Mucosa of descending colon (tissue), 3 donors: ENCODE results near the gene SETX. TPM values are rescaled to one million over a fixed set of nuclear protein-coding genes. Genes with fewer than 3 reads are reported as not detected.
"Not testable (repeated sequence)": the region's sequence is repeated elsewhere in the genome, so short reads cannot be mapped to it uniquely, and the experiment has no call there.

Experiments used
- ATAC-seq: fragments of 200-7000 bp; cut with Tn5 transposase; one replicate; pipeline ENCODE4 v1.9.1; 2020; ENCODE audit warnings: mild to moderate bottlenecking, moderate library complexity
- DNase-seq, 3 donors: peaks; one replicate each; pipeline ENCODE4 v3.0.0-alpha.2; 2020
- H3K36me3 ChIP-seq: fragments of 200-600 bp; one replicate; pipeline ENCODE4 v1.8.0; 2021; ENCODE audit warnings: low read depth, mild to moderate bottlenecking
- H3K4me1 ChIP-seq: fragments of 200-600 bp; one replicate; pipeline ENCODE4 v1.8.0; 2021; ENCODE audit warnings: low read depth, mild to moderate bottlenecking
- H3K4me3 ChIP-seq: fragments of 200-600 bp; one replicate; pipeline ENCODE4 v1.8.0; 2021; ENCODE audit warnings: mild to moderate bottlenecking
- H3K9me3 ChIP-seq: fragments of 200-600 bp; one replicate; pipeline ENCODE4 v1.8.0; 2021; ENCODE audit warnings: mild to moderate bottlenecking
- intact Hi-C, 2 donors: fragments of 100-400 bp; cut with DNase I in 1 of 2; cut with micrococcal nuclease in 1 of 2; formaldehyde crosslinking; loops; one replicate each; pipeline versions ENCODE4 v1.11.0 to v1.11.1; 2022; cut with DNase I, micrococcal nuclease
- total RNA-seq, 3 donors: library from RNA; stranded (reverse); fragmentation: NEBNext Ultra II Directional in 2 of 3; extraction: Animal tissue kit (Norgen Biotek cat#: 25700) in 2 of 3; gene quantifications; one replicate each; pipeline versions ENCODE4 v1.2.1 to v1.2.4, GENCODE V29; 2021 to 2023
- TF ChIP-seq, protein P1 (sequence below): fragments of 200-600 bp; IDR thresholded peaks from one replicate; pipeline ENCODE4 v1.8.0; 2022; ENCODE audit warnings: antibody characterized with exemption, mild to moderate bottlenecking
- donor health status: DM: no; HTN: no; CAD: no; lungs with moderate emphysema.
- donor health status: DM: no; HTN: no; CAD: no.
- donor health status: DM: no; HTN: yes; CAD: no.

Gene SETX
- total RNA-seq, 3 donors from 2014 or later: 35.4 to 54.2 (median 38.7) TPM

- H3K4me1 ChIP-seq: no peaks in the 10 kb centered on the region
- TF ChIP-seq, protein P1, sequence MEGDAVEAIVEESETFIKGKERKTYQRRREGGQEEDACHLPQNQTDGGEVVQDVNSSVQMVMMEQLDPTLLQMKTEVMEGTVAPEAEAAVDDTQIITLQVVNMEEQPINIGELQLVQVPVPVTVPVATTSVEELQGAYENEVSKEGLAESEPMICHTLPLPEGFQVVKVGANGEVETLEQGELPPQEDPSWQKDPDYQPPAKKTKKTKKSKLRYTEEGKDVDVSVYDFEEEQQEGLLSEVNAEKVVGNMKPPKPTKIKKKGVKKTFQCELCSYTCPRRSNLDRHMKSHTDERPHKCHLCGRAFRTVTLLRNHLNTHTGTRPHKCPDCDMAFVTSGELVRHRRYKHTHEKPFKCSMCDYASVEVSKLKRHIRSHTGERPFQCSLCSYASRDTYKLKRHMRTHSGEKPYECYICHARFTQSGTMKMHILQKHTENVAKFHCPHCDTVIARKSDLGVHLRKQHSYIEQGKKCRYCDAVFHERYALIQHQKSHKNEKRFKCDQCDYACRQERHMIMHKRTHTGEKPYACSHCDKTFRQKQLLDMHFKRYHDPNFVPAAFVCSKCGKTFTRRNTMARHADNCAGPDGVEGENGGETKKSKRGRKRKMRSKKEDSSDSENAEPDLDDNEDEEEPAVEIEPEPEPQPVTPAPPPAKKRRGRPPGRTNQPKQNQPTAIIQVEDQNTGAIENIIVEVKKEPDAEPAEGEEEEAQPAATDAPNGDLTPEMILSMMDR: no peak
- intact Hi-C loops: no loop called here
- no peaks in the 10 kb centered on the region for H3K9me3 ChIP-seq
- ATAC-seq (no peak), DNase-seq (no peak)
- no peak overlapping the region for H3K4me3 ChIP-seq
- peaks cover 21% of the 10 kb centered on the region for H3K36me3 ChIP-seq
Measured at GRCh38 chr9:132274861-132275260, 79.9 kb downstream of the SETX start.

DNA sequence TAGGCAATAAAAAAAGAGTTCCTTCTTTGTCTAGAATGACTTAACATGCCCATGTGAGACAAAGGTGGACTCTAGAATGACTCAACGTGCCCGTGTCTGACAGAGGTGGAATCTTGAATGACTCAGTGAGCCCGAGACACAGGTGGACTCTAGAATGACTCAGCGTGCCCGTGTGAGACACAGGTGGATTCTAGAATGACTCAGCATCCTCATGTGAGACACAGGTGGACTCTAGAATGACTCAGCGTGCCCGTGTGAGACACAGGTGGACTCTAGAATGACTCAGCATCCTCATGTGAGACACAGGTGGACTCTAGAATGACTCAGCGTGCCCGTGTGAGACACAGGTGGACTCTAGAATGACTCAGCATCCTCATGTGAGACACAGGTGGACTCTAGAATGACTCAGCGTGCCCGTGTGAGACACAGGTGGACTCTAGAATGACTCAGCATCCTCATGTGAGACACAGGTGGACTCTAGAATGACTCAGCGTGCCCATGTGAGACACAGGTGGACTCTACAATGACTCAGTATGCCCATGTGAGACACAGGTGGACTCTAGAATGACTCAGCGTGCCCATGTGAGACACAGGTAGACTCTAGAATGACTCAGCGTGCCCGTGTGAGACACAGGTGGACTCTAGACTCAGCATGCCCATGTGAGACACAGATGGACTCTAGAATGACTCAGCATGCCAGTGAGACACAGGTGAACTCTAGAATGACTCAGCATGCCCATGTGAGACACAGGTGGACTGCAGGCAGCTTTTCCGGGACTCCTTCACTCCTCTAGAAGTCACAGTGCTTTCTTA, 84.9 kb downstream of the SETX start:
- ATAC-seq: peak; percentile 48
- intact Hi-C loops, H3K4me3 ChIP-seq, H3K4me1 ChIP-seq, DNase-seq, H3K9me3 ChIP-seq: not testable (repeated sequence)
- H3K36me3 ChIP-seq: peaks cover 12% of the 10 kb centered on the region

- H3K36me3 ChIP-seq: peaks cover 7% of the 10 kb centered on the region
Measured at GRCh38 chr9:132268725-132269352, 85.9 kb downstream of the SETX start.

DNA sequence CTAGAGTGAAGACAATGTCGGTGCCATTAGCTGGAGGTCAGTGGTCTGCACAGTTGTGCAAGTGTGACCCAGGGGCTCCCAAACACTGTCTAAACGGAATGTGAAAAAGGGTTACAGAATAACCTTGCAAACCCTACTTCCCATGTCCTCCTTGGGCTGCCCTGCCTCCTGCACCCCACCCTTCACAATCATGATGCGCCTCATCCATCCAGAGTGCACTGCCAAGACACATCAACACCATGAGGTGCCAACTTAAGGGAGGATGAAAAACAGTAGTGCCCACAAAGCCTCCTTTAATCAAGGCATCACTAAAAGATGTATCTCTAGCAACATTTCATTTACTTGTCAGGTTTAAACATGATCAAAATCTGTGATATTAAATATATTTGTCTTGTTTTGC, 87.1 kb downstream of the SETX start:
- ATAC-seq (no peak), DNase-seq (no peak)
- TF ChIP-seq, protein P1: no peak
- intact Hi-C loops: no loop called here
- peaks cover 5% of the 10 kb centered on the region for H3K36me3 ChIP-seq
- H3K4me3 ChIP-seq: no peak overlapping the region
- H3K9me3 ChIP-seq: no peaks in the 10 kb centered on the region
- H3K4me1 ChIP-seq: no peaks in the 10 kb centered on the region

More at GRCh38 chr9:132268725-132269352, 85.9 kb downstream of the SETX start:
- Histone ChIP-seq H3K4me3 (no peak overlapping the region), H3K4me1 (no peaks in the 10 kb centered on the region), H3K9me3 (no peaks in the 10 kb centered on the region)
- intact Hi-C loops: no loop called here
- TF ChIP-seq, protein P1: peak; percentile 76
- peak; percentile 80 for ATAC-seq
- DNase-seq: peak in 2 of 3 donors; percentile 69 to 81

GRCh38 chr9:132266017-132266416, 88.8 kb downstream of the SETX start:
- H3K4me3 ChIP-seq: no peak overlapping the region
- no peaks in the 10 kb centered on the region for H3K9me3 ChIP-seq
- no peaks in the 10 kb centered on the region for H3K4me1 ChIP-seq
- intact Hi-C loops: no loop called here
- no peaks in the 10 kb centered on the region for H3K36me3 ChIP-seq
- DNase-seq (no peak), ATAC-seq (no peak)
- TF ChIP-seq, protein P1: no peak

DNA sequence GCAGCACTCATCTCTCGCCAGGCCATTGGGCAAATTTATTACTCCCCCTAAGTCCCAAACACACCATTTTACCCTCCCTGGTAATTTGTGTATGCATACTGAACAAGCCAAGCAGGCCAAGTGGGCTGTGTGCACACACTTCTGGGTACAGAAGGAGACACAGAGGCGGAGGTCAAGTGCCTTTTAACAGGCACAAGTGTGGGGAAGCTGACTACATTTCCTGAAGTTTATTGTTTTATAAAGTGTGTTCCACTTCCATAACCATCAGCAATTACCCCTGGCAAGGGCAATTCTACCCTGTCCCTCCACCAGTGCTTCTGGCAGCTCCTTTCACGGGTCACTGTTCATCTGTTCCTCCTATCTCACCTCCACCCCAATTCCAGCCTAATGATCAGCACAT, 93.9 kb downstream of the SETX start:
- H3K4me3 ChIP-seq: no peak overlapping the region
- DNase-seq (no peak), ATAC-seq (no peak)
- TF ChIP-seq, protein P1: no peak
- intact Hi-C loops: no loop called here
- H3K4me1 ChIP-seq: peaks cover 6% of the 10 kb centered on the region
- no peaks in the 10 kb centered on the region for H3K36me3 ChIP-seq
- H3K9me3 ChIP-seq: no peaks in the 10 kb centered on the region
